Stomach (tissue), 4 donors: ENCODE results near the gene INSM1.

Experiments
- POLR2A ChIP-seq, 4 donors: fragments of 450-650 bp; IDR thresholded peaks; one replicate each; pipeline ENCODE4 v1.6.1; 2016; ENCODE audit warnings: antibody characterized with exemption in 4 of 4, control low read depth in 2 of 4, mild to moderate bottlenecking in 1 of 4, moderate library complexity in 1 of 4
- TF ChIP-seq, protein P1 (sequence below), 7 experiments: fragments of 450-650 bp in 4 of 7; fragments of 200-600 bp in 3 of 7; sonication (generic) in 3 of 7; IDR thresholded peaks; one replicate each; pipeline ENCODE4 v1.5.1; 2016 to 2019; ENCODE audit warnings: antibody characterized with exemption in 7 of 7, control low read depth in 2 of 7, mild to moderate bottlenecking in 1 of 7

DNA sequence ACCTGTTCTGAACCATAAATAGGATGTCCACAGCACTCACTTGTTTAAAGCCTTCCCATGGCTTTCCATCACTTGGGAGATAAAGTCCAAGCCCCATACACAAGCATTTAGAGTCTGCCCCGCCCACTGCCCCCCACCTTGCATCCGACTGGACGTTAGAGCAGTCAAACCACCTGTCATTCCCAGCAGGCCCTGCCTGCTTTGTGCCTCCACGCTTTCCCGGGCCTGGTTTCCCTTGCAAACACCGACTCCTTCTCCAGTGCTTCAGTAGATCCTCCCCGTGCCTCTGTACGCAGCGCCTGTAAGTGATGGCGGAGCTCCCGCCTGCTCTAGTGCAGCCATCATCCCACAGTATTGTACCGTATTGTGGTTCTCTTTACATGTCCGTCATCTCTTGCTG, 38.3 kb upstream of the INSM1 start:
- TF ChIP-seq POLR2A (IDR thresholded peaks at IDR 0.05): no peak
- TF ChIP-seq, protein P1, sequence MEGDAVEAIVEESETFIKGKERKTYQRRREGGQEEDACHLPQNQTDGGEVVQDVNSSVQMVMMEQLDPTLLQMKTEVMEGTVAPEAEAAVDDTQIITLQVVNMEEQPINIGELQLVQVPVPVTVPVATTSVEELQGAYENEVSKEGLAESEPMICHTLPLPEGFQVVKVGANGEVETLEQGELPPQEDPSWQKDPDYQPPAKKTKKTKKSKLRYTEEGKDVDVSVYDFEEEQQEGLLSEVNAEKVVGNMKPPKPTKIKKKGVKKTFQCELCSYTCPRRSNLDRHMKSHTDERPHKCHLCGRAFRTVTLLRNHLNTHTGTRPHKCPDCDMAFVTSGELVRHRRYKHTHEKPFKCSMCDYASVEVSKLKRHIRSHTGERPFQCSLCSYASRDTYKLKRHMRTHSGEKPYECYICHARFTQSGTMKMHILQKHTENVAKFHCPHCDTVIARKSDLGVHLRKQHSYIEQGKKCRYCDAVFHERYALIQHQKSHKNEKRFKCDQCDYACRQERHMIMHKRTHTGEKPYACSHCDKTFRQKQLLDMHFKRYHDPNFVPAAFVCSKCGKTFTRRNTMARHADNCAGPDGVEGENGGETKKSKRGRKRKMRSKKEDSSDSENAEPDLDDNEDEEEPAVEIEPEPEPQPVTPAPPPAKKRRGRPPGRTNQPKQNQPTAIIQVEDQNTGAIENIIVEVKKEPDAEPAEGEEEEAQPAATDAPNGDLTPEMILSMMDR (IDR thresholded peaks at IDR 0.05): no peak
